Eye (tissue), 1 donor: ENCODE data around the gene RHBG.
A peak's percentile ranks its signal among the peaks of the same experiment; 100 is the strongest.

Experiments used
- DNase-seq: peaks from one replicate; pipeline ENCODE4 v3.0.0-alpha.2; 2015

The RHBG gene

GRCh38 chr1:156386949-156387869 lies 18.2 kb downstream of the RHBG start:
- DNase-seq = no peak

- DNase-seq = no peak
Observed at GRCh38 chr1:156387870-156388173, 18.8 kb downstream of the RHBG start.

GRCh38 chr1:156388174-156389137 lies 19.4 kb downstream of the RHBG start:
- peak; percentile 69 for DNase-seq

GRCh38 chr1:156389311-156389710 lies 20.3 kb downstream of the RHBG start:
- no peak for DNase-seq

GRCh38 chr1:156390469-156391365 lies 21.7 kb downstream of the RHBG start:
- no peak for DNase-seq

- no peak for DNase-seq
Observed at GRCh38 chr1:156391366-156391677, 22.3 kb downstream of the RHBG start.

GRCh38 chr1:156391701-156392100 lies 22.7 kb downstream of the RHBG start:
- no peak for DNase-seq

- peak; percentile 52 for DNase-seq
Observed at GRCh38 chr1:156392452-156392853, 23.4 kb downstream of the RHBG start.

- DNase-seq = no peak
Observed at GRCh38 chr1:156393095-156393494, 24.1 kb downstream of the RHBG start.

GRCh38 chr1:156394082-156394481 lies 25.1 kb downstream of the RHBG start:
- DNase-seq = no peak

GRCh38 chr1:156394835-156395461 lies 25.9 kb downstream of the RHBG start:
- DNase-seq = no peak

GRCh38 chr1:156399355-156400125 lies 30.5 kb downstream of the RHBG start:
- DNase-seq = no peak

- no peak for DNase-seq
Observed at GRCh38 chr1:156400191-156400935, 31.4 kb downstream of the RHBG start.

GRCh38 chr1:156401041-156401574 lies 32.1 kb downstream of the RHBG start:
- no peak for DNase-seq

- DNase-seq = no peak
Observed at GRCh38 chr1:156401681-156402081, 32.7 kb downstream of the RHBG start.

- no peak for DNase-seq
Observed at GRCh38 chr1:156402331-156403020, 33.5 kb downstream of the RHBG start.

- DNase-seq = no peak
Observed at GRCh38 chr1:156405670-156406069, 36.7 kb downstream of the RHBG start.

- no peak for DNase-seq
Observed at GRCh38 chr1:156406251-156406650, 37.2 kb downstream of the RHBG start.

- peak; percentile 24 for DNase-seq
Observed at GRCh38 chr1:156407344-156407743, 38.3 kb downstream of the RHBG start.

- no peak for DNase-seq
Observed at GRCh38 chr1:156407760-156408159, 38.7 kb downstream of the RHBG start.
